ENCODE measurements around the gene UBE2G1. TPM values are rescaled to one million over a fixed set of nuclear protein-coding genes. Genes with fewer than 3 reads are reported as not detected.

UBE2G1 gene
- total and polyA plus RNA-seq, 11 donors, result 19.4 to 125 (median 94.7) TPM

DNA sequence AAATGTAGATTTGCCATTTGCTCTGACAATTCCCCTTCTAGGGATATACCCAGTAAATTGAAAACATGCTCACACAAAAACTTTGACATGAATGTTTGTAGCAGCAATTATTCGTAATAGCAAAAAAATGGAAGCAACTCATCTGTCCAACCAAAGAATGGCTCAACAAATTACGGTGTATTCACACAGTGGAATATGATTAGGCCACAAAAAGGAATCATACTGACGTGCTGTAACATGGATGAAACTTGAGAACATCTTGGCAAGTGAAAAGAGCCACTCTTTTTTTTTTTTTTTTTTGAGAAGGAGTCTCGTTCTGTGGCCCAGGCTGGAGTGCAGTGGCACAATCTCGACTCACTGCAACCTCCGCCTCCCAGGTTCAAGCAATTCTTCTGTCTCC lies 43.2 kb upstream of the UBE2G1 start:
- Histone ChIP-seq H3K27ac (no peak overlapping the region), H3K4me1 (peaks cover 0 to 8% (median 0%) of the 10 kb centered on the region in 12 donors), H3K27me3 (no peaks in the 10 kb centered on the region), H3K4me3 (no peak overlapping the region), H3K9me3 (no peaks in the 10 kb centered on the region), H3K36me3 (no peaks in the 10 kb centered on the region)
- intact Hi-C loops (cut with DNase I), result loop anchor here in 8 of 10 donors (5.0 kb wide), 5 partner anchors 42 to 212 kb away; partner anchors contain the start of gene UBE2G1 (in 1 of the 8)
- no peak for TF ChIP-seq POLR2A (IDR thresholded peaks at IDR 0.05)
- TF ChIP-seq, protein P1, sequence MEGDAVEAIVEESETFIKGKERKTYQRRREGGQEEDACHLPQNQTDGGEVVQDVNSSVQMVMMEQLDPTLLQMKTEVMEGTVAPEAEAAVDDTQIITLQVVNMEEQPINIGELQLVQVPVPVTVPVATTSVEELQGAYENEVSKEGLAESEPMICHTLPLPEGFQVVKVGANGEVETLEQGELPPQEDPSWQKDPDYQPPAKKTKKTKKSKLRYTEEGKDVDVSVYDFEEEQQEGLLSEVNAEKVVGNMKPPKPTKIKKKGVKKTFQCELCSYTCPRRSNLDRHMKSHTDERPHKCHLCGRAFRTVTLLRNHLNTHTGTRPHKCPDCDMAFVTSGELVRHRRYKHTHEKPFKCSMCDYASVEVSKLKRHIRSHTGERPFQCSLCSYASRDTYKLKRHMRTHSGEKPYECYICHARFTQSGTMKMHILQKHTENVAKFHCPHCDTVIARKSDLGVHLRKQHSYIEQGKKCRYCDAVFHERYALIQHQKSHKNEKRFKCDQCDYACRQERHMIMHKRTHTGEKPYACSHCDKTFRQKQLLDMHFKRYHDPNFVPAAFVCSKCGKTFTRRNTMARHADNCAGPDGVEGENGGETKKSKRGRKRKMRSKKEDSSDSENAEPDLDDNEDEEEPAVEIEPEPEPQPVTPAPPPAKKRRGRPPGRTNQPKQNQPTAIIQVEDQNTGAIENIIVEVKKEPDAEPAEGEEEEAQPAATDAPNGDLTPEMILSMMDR (IDR thresholded peaks at IDR 0.05), result no peak
- WGBS, 4 donors, result 70 to 80% (median 75%) methylated on average over 6 of the region's 6 CpGs
- ATAC-seq, result no peak
- DNase-seq, result no peak

DNA sequence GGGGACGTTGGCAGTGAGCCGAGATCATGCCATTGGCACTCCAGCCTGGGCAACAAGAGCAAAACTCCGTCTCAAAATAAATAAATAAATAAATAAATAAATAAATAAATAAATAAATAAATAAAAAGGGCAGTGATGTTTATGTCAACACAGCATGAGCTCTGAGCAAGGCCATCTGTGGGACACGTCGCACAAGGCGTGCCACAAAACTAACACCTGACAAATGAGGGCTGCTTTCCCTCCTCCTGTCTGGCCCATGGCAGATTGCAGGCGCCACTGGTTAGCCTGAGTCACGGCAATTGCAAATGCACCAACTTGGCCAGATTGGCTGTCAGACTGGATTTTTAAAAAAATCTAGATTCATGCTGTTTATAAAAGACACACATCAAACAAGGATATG lies 41.4 kb upstream of the UBE2G1 start:
- Histone ChIP-seq H3K36me3 (no peaks in the 10 kb centered on the region), H3K4me3 (no peak overlapping the region), H3K27me3 (no peaks in the 10 kb centered on the region), H3K9me3 (no peaks in the 10 kb centered on the region), H3K4me1 (peaks cover 0 to 3% (median 0%) of the 10 kb centered on the region in 12 donors), H3K27ac (no peak overlapping the region)
- intact Hi-C loops (cut with DNase I), result no loop called here
- ATAC-seq (no peak), DNase-seq (no peak)
- TF ChIP-seq POLR2A (IDR thresholded peaks at IDR 0.05), result no peak
- TF ChIP-seq, protein P1 (IDR thresholded peaks at IDR 0.05), result no peak
- 85 to 92% (median 88%) methylated on average over 8 of the region's 8 CpGs for WGBS, 4 donors

DNA sequence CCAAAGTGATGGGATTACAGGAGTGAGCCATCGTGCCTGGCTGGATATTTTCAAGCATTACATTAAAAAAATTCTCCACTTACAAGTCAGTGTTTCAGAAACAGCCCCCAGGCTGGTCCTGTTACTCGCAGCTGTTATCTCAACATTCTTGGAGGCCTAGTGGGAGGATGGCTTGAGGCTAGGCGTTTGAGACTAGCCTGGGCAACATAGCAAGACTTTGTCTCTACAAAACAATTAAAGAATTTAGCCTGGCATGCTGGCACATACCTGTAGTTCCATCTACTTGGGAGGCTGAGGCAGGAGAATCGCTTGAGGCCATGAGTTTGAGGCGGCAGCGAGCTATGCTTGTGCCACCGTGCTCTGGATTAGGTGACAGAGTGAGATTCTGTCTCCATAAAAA lies 40.7 kb upstream of the UBE2G1 start:
- Histone ChIP-seq H3K27me3 (no peaks in the 10 kb centered on the region), H3K4me3 (no peak overlapping the region), H3K9me3 (no peaks in the 10 kb centered on the region), H3K4me1 (no peaks in the 10 kb centered on the region), H3K36me3 (no peaks in the 10 kb centered on the region), H3K27ac (no peak overlapping the region)
- DNase-seq, result no peak
- intact Hi-C loops (cut with DNase I), result no loop called here
- TF ChIP-seq, protein P1 (IDR thresholded peaks at IDR 0.05), result no peak
- no peak for TF ChIP-seq POLR2A (IDR thresholded peaks at IDR 0.05)
- WGBS, 4 donors, result 86 to 90% (median 88%) methylated on average over 7 of the region's 7 CpGs
- no peak for ATAC-seq

DNA sequence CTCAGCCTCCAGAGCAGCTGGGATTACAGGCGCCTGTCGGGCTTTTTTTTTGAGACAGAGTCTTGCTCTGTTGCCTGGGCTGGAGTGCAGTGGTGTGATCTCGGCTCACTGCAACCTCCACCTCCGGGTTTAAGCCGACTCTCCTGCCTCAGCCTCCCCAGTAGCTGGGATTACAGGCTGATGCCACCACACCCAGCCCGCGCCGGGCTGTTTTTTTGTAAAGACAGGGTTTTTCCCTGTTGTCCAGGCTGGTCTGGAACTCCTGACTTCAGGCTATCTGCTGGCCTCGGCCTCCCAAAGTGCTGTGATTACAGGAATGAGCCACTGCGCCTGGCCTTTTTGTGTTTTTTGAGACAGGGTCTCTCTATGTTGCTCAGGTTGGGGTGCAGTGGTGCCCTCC lies 39.9 kb upstream of the UBE2G1 start:
- no peak for DNase-seq
- WGBS, 4 donors, result 94 to 98% (median 95%) methylated on average over 10 of the region's 10 CpGs
- TF ChIP-seq, protein P1 (IDR thresholded peaks at IDR 0.05), result no peak
- TF ChIP-seq POLR2A (IDR thresholded peaks at IDR 0.05), result no peak
- intact Hi-C loops (cut with DNase I), result no loop called here
- H3K27ac ChIP-seq, result no peak overlapping the region
- no peaks in the 10 kb centered on the region for H3K9me3 ChIP-seq
- no peak overlapping the region for H3K4me3 ChIP-seq
- no peaks in the 10 kb centered on the region for H3K36me3 ChIP-seq
- H3K27me3 ChIP-seq, result no peaks in the 10 kb centered on the region
- H3K4me1 ChIP-seq, result no peaks in the 10 kb centered on the region
- ATAC-seq, result no peak
